GM12874 (cell line): ENCODE results near the gene TRPC1.

Experiments
- TF ChIP-seq, protein P1 (sequence below): IDR thresholded peaks from 2 replicates; pipeline ENCODE4 v1.5.1; 2011; ENCODE audit warnings: low read depth, mild to moderate bottlenecking, control low read depth, low read length, moderate library complexity; ENCODE audit not compliant: insufficient read depth

The TRPC1 gene

GRCh38 chr3:142857056-142857455 is 133.2 kb downstream of the TRPC1 start:
- TF ChIP-seq, protein P1, sequence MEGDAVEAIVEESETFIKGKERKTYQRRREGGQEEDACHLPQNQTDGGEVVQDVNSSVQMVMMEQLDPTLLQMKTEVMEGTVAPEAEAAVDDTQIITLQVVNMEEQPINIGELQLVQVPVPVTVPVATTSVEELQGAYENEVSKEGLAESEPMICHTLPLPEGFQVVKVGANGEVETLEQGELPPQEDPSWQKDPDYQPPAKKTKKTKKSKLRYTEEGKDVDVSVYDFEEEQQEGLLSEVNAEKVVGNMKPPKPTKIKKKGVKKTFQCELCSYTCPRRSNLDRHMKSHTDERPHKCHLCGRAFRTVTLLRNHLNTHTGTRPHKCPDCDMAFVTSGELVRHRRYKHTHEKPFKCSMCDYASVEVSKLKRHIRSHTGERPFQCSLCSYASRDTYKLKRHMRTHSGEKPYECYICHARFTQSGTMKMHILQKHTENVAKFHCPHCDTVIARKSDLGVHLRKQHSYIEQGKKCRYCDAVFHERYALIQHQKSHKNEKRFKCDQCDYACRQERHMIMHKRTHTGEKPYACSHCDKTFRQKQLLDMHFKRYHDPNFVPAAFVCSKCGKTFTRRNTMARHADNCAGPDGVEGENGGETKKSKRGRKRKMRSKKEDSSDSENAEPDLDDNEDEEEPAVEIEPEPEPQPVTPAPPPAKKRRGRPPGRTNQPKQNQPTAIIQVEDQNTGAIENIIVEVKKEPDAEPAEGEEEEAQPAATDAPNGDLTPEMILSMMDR = no peak
